ENCODE results near the gene LNX1.
"Not testable (repeated sequence)": the region's sequence is repeated elsewhere in the genome, so short reads cannot be mapped to it uniquely, and the experiment has no call there.

Gene LNX1

GRCh38 chr4:53421791-53422190 lies 169.5 kb downstream of the LNX1 start:
- no peak for TF ChIP-seq ZFX (IDR thresholded peaks at IDR 0.05; ENCODE audit: borderline replicate concordance)
- TF ChIP-seq, protein P1, sequence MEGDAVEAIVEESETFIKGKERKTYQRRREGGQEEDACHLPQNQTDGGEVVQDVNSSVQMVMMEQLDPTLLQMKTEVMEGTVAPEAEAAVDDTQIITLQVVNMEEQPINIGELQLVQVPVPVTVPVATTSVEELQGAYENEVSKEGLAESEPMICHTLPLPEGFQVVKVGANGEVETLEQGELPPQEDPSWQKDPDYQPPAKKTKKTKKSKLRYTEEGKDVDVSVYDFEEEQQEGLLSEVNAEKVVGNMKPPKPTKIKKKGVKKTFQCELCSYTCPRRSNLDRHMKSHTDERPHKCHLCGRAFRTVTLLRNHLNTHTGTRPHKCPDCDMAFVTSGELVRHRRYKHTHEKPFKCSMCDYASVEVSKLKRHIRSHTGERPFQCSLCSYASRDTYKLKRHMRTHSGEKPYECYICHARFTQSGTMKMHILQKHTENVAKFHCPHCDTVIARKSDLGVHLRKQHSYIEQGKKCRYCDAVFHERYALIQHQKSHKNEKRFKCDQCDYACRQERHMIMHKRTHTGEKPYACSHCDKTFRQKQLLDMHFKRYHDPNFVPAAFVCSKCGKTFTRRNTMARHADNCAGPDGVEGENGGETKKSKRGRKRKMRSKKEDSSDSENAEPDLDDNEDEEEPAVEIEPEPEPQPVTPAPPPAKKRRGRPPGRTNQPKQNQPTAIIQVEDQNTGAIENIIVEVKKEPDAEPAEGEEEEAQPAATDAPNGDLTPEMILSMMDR (IDR thresholded peaks at IDR 0.05) = no peak
- H3K27ac ChIP-seq = no peak overlapping the region

DNA sequence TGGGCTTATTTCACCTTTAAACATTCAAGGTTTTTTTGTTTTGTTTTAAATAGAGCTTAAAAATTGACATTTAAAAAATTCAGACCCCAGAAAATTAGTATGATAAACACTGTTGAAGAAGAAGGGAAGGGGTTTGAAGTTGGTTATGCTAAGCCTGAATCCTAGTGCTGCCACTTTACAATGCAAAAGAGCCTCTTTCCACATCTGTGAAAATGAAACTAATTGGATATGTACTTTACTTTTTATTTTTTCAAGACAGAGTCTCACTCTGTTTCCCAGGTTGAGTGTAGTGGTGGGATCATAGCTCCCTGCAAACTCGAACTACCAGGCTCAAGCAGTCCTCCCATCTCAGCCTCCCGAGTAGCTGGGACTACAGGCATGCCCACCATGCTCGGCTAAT lies 172.1 kb downstream of the LNX1 start:
- TF ChIP-seq ZFX (IDR thresholded peaks at IDR 0.05; ENCODE audit: borderline replicate concordance) = no peak
- TF ChIP-seq, protein P1 (IDR thresholded peaks at IDR 0.05) = no peak
- H3K27ac ChIP-seq = no peak overlapping the region

DNA sequence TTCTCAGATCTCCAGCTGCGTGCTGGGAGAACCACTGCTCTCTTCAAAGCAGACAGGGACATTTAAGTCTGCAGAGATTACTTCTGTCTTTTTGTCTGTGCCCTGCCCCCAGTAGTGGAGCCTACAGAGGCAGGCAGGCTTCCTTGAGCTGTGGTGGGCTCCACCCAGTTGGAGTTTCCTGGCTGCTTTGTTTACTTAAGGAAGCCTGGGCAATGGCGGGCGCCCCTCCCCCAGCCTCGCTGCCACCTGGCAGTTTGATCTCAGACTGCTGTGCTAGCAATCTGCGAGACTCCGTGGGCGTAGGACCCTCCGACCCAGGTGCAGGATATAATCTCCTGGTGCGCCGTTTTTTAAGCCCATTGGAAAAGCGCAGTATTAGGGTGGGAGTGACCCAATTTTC lies 181.8 kb downstream of the LNX1 start:
- not testable (repeated sequence) for H3K27ac ChIP-seq
